Activated effector memory CD4-positive, alpha-beta T cell treated with Interleukin-2 at 50 U/mL for 16 hours (primary cell): ENCODE results near the gene PRM3.

Source experiments
- DNase-seq: peaks from one replicate; pipeline ENCODE4 v3.0.0-alpha.2; 2020

The PRM3 gene

GRCh38 chr16:11258553-11259492 lies 14.6 kb downstream of the PRM3 start:
- no peak for DNase-seq

- DNase-seq = peak; percentile 46
Observed at GRCh38 chr16:11257131-11257938, 16.1 kb downstream of the PRM3 start.

DNA sequence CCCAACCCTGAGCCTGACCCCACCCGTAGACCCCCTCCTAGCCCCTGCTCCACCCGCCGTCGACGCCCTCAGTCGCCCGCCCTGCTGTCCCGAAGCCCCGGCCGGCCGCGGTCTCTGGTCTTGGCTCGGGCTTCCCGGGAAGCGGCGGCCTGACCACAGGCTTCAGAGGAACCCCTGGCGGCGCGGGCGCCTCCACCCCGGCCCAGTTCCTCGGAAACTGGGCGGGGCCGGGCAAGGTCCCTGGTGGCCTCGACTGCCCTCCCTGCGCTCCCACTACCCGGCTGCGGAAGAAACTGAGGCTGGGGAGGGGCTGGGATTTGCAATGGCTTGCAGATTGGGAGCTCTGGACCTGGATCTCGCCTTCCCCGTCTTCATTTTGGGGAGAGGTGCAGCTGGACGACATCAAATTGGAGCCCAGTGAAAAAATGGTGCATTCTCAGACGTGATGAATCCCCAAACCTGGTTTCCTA lies 16.7 kb downstream of the PRM3 start:
- DNase-seq = peak; percentile 23

- DNase-seq = peak; percentile 84
Observed at GRCh38 chr16:11255737-11256660, 17.4 kb downstream of the PRM3 start, which contains the start of gene SOCS1. TSS of gene SOCS1 (minus strand) at chr16:11256204. CDS start at chr16:11255478, 726 bp downstream.

- peak; percentile 61 for DNase-seq
Observed at GRCh38 chr16:11254913-11255736, 18.3 kb downstream of the PRM3 start.

GRCh38 chr16:11253995-11254912 lies 19.2 kb downstream of the PRM3 start:
- no peak for DNase-seq

DNA sequence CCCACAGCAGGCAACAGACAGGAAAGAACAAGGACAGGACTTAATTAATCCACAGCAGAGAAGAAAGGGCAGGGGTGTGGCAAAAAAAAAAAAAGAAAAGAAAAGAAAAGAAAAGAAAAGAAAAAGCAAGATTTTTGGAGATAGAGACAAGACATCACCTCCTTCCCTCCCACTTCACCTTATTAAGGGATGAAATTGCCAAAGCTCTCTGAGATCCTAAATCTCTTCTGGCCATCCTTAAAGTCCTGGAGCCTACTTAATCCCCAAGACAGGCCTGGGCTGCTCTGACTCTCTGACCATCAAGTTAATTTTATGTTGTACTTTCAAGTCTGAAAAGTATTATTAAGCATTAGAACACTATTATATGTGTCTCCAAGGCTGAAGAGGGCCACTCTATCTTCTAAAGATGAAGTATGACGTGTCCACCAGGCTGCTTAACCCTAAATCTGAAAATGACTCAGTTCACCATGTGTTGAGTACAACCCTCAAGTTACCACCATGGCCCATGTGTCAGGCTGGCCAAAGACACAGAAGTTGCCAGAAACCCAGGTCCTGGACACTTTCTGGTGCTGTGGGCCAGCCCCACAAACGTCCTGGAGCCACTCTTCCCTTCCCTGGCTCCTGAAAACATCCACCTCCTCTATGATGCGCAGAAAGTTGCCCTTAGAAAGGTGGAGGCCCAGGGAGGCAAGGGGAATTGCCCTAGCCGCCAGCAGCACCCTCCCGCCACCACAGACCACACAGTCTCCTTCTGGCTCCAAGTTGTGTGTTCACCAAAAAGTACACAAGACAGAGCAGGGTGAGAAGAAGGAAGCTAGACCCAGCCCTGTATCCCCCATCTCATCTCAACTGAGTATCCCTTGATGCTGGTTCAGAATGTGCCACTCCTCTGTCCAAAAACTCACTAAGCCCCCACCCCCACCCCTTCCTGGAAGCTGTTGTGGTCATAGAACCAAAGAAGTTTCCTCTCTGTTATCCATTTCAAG lies 20.1 kb downstream of the PRM3 start:
- DNase-seq = peak; percentile 25

- DNase-seq = no peak
Observed at GRCh38 chr16:11252482-11252931, 20.9 kb downstream of the PRM3 start.

GRCh38 chr16:11251525-11252481 lies 21.6 kb downstream of the PRM3 start:
- peak; percentile 71 for DNase-seq

GRCh38 chr16:11250786-11251524 lies 22.5 kb downstream of the PRM3 start:
- no peak for DNase-seq

DNA sequence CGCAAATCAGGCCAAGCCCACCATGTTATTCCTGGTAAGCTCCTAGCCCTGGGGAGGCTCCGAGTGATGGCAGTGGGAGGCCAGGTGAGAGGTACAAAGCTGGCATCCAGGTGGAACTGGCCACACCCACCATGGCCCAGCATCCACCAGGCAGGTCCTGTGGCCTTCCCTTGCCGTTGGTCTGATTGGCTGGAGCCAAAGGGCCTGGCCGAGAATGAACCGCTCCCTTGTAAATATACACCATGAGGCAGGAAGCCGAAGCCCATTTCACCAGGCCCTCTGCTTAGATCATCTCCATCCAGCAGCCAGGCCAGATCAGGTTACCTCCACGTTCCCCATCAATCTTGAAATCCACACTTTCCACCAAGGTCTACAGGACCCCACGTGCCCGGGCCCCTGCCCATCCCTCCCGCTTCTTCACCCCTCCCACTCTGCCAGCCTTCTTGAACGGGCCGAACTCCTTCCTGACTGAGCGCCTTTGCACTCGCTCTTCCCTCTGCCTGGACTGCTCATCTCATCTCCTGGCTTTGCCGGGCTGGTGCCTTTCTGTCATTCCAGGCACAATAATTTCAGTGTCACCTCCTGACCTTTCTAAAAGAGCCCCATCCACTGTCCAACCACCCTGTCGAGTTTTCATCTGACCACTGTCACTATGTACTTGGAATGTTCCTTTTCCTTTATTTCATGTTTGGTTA lies 23.2 kb downstream of the PRM3 start:
- DNase-seq = no peak

GRCh38 chr16:11249233-11250061 lies 24.0 kb downstream of the PRM3 start:
- DNase-seq = no peak

GRCh38 chr16:11248133-11248532 lies 25.3 kb downstream of the PRM3 start:
- no peak for DNase-seq

DNA sequence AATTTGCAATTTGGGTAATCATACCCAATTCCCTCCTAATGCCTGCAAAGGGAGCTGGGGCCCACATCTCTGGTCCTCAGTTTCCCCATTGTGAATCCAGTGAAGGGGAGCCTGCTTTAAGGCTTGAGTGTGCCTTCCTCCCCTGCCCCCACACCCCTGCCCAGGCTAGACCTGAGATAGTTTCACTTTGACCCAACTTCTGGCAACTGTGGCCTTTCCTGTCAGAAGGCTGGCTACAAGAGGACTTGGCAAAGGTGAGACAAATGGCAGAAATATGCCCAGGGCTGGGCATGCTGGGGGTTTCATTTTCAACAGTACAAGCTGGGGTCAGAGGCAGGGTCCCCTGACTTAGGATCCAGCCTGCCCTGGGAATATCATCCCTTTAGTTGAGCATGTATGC lies 27.4 kb downstream of the PRM3 start:
- no peak for DNase-seq

- DNase-seq = no peak
Observed at GRCh38 chr16:11245222-11245737, 28.1 kb downstream of the PRM3 start.
